Hematopoietic multipotent progenitor cell treated with erythropoietin and hydrocortisone succinate and interleukin-3 and kit ligand, for 6 days (in vitro differentiated cells): ENCODE results near the gene GABRG3.

Source experiments
- DNase-seq: peaks from one replicate; pipeline ENCODE4 v3.0.0-alpha.2; 2015

Gene GABRG3

GRCh38 chr15:27254055-27254454 lies 283.1 kb downstream of the GABRG3 start:
- DNase-seq: no peak

GRCh38 chr15:27254801-27255200 lies 283.8 kb downstream of the GABRG3 start:
- no peak for DNase-seq

DNA sequence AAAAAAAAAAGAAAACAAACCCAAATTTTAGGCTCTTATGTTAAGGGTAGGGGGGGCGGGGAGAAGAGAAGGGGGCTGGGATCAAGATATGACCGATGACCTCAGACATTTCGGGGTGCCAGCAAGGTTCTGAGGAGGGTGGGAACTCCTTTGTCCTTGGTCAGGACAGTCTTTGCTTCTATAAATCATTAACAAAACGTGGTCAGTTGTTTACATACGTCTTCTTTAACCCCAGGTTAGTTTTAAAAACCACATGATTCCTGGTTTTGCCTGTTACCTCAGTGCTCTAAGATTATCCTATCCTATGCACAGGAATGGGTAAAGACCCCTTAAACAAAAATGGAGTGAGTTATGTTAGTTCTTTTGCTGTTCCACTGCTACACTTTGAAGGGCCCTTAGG lies 285.5 kb downstream of the GABRG3 start:
- no peak for DNase-seq

DNA sequence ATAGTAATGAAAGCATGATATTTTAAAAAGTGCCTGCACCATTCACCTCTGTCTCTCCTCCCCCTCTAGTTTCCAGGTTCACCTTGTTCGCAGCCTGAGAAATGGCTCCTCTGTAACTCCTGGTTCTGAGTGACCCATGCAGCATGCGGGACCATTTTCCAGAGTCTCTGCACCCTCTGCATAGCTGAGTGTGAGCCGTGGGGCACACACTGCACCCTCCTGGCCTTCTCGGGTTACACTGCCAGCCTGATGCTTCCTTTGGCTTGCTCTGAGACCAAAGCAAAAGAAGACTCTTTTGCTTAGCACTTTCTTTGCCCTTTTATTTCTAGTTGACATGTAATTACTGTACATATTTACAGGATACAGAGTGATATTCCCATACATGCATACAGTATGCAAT lies 287.3 kb downstream of the GABRG3 start:
- DNase-seq: no peak

DNA sequence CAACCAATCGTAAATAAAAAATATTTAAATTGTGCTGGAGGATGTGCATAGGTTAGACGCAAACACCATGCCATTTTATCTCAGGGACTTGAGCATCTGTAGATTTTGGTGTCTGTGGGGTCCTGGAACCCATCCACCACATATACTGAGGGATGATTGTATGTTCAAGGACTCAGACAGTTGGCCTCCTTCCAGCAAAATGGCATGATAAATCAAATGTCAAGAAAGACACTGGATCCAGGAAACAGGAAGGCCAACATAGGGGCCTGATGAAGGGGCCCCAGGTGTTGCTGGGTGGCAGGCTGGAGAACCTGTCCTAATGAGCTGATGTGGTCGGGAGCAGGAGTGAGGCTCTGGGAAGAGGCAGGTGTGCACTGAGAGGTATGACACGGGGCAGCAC lies 289.5 kb downstream of the GABRG3 start:
- DNase-seq: no peak

DNA sequence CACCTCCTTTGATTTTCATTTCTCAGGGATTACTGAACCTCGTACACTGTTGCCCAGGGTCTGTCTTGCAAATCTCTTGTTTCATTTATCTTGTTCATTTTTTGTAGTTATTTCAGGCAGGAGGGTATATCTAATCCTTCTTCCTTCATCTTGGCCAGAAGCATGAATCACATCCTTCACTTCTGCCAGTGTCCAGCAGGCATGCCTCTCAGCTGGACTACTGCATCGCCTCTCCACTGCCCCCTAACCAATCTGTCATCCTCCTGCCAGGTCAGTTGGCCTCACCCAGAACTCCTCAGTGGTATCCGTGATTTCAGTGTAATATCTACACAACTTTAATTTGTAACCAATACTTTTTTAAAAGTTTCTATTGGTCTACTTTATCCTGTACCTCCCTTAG lies 297.9 kb downstream of the GABRG3 start:
- no peak for DNase-seq

- no peak for DNase-seq
These were observed 300.3 kb downstream of the GABRG3 start for GRCh38 chr15:27271258-27271657.

DNA sequence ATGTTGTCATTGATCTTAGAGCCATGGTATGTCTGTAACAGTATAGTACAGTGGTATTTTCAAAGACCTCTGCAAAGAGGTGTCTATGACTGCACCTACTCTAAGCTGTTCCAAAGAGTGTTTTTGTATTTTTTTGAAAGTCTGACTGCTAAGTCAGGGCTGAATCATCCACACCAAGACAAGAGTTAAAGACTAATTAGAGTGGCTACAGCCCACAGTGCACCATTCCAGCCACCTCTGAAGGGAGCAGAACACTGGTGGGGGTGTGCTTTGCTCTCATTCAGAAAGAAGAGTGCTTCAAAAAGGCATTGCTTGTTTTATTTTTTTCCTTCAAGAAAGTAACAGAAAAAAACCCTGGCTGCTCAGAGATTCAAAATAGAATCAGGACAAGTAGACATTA lies 301.4 kb downstream of the GABRG3 start:
- DNase-seq: no peak

GRCh38 chr15:27273506-27273905 lies 302.5 kb downstream of the GABRG3 start:
- no peak for DNase-seq

GRCh38 chr15:27278761-27279160 lies 307.8 kb downstream of the GABRG3 start:
- no peak for DNase-seq

- no peak for DNase-seq
These were observed 321.7 kb downstream of the GABRG3 start for GRCh38 chr15:27292641-27293040.

- DNase-seq: no peak
These were observed 322.6 kb downstream of the GABRG3 start for GRCh38 chr15:27293607-27294006.

DNA sequence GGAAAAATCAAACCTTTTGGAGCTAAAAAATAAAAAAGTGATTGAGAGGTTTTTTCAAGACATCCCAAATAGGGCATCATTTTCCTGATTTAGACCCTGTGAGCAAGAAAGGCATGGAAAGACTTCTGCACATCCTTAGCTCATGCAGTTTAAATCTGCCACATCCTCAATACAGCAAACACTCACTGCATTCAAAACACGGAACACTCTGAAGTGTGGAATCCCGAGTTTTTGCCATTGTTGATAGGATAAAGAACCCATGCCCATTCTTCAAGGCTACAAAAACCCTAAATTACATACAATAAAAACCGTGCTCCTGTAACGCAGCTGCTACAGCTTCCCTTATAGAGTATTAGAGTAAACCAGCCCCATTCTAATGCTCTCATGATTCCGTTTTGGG lies 346.8 kb downstream of the GABRG3 start:
- no peak for DNase-seq

DNA sequence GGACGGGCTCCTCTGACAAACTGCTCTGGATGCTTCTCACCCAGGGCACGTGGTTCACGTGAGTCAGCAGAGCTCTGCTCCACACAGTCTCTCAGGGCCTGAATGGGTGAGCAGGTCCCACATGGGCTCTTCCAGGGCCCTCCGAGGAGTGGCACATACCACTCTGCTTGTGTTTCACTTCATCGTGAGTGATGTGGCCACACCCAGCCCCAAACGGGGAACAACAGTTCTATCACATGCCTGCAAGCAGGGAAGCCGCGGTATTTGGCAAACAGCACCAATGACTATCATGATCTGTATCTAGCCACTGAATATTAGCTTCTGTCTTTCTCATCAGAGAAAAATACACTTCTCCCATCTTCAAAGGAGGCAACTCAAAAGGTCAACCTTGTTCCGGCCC lies 352.8 kb downstream of the GABRG3 start:
- DNase-seq: peak; percentile 51

DNA sequence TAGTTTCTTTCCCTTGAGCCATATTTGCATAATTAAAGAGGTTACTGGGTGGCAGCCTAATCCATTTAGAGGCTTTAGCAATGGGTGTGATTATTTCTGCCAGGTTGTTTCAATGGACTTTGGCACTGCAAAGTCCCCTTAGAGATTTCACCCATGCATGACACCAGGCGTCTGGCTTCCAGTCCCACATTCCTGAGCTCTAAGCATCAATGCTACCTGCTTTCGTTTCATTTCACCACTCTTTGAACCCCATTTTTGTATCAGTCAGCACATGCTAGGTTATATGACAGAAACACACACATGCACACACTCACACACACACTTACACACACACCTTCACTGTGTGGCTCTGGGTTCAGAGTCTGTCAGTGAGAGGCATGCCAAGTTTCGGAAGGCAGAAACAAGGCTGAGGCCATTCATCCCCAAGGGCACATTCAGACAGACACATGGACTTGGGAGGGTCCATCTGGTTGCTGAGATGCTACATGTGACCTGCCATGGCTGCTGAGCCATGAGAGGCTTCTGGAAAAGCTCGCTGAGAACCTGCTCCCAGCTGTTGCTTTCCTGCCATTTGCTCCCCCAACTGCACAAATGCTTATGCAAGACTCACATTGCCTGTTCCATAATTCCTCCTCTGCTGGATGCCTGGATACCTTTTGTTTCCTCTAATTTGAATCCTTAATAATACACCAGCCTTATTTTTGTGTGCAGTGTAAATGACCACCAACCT lies 354.1 kb downstream of the GABRG3 start:
- DNase-seq: no peak

- DNase-seq: no peak
These were observed 356.6 kb downstream of the GABRG3 start for GRCh38 chr15:27327467-27328025.

- DNase-seq: no peak
These were observed 357.2 kb downstream of the GABRG3 start for GRCh38 chr15:27328186-27328585.

GRCh38 chr15:27328608-27329007 lies 357.6 kb downstream of the GABRG3 start:
- DNase-seq: no peak

- DNase-seq: no peak
These were observed 359.3 kb downstream of the GABRG3 start for GRCh38 chr15:27330326-27330725.

DNA sequence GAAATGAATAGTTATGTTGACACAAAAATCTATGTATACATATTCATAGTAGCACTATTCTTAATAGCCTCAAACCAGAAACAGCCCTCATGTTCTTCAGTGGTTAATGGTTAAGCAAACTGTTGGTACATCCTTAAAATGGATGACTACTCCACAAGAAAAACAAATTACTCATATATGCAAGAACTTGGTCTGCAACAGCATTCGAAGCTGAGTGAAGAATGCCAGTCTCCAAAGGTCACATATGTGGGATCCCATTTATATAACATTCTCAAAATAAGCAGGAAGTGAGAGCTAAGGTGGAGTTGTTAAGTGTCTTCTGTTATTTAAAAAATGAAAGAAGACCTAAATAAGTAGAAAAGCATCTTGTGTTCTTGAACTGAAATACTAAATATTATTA lies 365.7 kb downstream of the GABRG3 start:
- DNase-seq: no peak

GRCh38 chr15:27339138-27339537 lies 368.2 kb downstream of the GABRG3 start:
- no peak for DNase-seq

- DNase-seq: no peak
These were observed 370.9 kb downstream of the GABRG3 start for GRCh38 chr15:27341780-27342343.

DNA sequence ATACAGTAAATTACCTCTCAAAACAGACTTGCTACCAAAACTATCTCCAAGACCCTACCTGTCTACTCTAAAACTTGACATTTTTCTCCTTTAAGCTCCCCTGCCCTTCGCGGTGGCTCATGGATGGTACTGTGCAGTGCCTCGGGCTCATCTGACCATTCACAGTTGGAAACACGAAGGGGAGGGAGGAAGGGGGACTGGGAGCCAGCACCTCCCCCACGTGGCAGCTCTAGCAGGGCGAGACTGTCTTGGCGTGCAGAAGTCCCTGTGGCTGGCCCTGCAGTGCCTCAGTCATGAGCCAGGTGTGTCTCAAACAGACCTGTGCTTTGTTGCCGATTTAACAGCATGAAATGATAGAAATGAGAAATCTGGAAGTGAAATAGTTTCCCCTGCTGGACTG lies 372.0 kb downstream of the GABRG3 start:
- no peak for DNase-seq

DNA sequence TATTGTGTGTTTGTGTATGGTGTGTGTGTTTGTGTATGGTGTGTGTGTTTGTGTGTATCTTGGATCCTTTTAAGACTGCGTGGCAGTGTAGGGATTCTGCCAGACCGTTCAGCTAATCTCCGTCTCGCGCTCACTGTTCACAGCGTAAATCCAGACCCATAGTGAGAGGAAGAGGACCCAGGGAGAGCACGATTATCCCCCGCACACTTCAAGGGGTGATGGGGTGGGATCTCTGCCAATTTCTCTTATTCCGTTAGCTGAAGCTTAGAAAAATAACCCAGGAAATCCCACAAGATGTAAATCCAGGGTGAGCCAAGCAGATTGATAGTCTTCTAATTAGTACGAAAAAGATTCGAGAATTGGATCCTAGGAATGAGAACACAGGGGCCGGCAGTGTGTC lies 381.2 kb downstream of the GABRG3 start:
- DNase-seq: no peak

GRCh38 chr15:27353856-27354255 lies 382.9 kb downstream of the GABRG3 start:
- no peak for DNase-seq
